ENCODE measurements around the gene CLCF1.

Gene CLCF1

DNA sequence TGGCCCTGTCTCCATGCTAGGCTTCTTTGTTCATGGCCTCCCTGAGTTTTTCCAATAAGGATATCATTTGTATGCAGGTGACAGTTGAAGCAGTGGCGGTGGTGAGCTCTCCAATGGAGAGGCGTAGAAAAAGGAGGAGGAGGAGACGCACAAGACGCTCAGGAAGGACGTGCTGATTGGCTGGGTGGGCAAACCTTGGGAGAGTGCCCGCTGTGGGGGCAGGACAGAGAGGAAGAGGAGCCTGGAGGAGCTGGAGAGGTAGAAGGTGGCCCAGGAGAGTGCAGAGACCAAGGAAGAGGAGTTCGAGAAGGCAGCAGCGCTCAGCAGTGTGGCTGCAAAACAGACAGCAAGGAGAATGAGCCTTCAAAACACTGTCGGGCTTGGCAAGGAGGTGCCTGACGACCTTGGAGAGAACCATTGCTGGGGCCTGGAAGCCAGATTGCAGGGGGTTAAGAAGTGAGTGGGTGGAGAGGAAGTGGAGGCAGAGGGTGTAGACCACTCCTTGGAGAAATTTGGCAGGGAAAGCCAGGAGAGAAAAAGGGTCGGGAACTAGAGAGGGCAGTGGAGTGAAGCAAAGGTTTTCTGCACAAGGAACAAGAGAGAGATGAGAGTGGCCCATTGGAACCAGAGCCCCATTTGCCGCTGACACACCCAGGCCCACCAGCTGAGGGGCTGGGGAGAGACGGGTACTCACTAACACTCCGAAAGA is 7.5 kb downstream of the CLCF1 start:
- peak overlapping the region; percentile 58; the same call in 1 of the 2 replicates for H3K27ac ChIP-seq (ENCODE audit: low read depth, low read length)
- peaks cover 19% of the 10 kb centered on the region; the same call in 1 of the 2 replicates for H3K36me3 ChIP-seq (ENCODE audit: insufficient read depth, low read length)
- H2AFZ ChIP-seq (ENCODE audit: low read length, unreplicated experiment), result no peak overlapping the region
- peaks cover 70% of the 10 kb centered on the region for H3K79me2 ChIP-seq (ENCODE audit: control insufficient read depth, insufficient read depth, low read length, unreplicated experiment)
- H3K27me3 ChIP-seq (ENCODE audit: insufficient read depth, low read length), result no peaks in the 10 kb centered on the region
- 0 out of 2 replicates have a peak overlapping the region, but pooled peaks have one; percentile 21 for H3K4me3 ChIP-seq (ENCODE audit: low read depth, low read length)
- peaks cover 53% of the 10 kb centered on the region for H3K4me1 ChIP-seq (ENCODE audit: control insufficient read depth, insufficient read depth, low read length, unreplicated experiment)

DNA sequence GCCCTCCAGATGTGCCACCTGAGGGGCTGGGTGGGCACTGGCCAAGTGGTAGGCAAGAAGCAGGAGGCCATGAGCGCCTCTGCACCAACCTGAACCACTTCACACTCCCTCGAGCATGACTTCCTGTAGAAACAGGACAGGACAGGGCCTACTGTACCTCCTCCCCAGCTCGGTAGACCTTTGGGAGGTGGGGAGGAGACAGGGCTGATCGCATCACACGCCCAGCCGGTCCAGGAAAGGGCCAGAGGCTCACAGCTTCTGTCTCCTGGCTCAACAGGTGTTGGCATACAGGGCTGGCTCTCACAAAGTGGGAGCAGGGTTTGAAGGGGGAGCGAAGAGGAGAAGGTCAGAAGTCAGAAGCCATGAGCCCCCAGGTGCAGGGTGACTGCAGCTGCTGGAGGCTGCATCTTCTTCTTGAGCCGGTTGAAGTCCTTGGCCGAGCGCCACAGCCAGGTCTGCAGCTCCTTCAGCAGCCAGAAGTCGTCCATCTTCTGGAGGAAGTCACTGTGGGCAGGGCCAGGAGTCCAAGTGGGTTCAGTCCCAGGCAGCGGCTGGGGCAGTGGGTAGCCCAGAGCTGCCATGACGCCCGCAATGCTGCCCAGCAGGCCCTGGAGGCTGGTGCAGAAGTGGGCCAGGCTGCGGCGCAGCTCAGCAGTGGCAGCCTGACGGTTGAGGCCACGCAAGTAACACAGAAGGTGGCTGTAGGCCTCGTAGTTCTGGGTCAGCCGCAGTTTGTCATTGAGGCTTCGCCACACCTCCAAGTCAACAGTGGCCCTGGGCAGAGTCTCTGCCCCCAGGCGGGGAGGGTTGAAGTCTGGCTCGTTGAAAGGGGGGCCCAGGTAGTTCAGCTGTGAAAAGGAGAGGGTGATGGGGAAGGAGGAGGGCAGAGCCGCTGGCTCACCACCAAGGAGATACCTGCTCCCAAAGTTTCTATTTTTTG is 8.3 kb downstream of the CLCF1 start:
- H2AFZ ChIP-seq (ENCODE audit: low read length, unreplicated experiment), result no peak overlapping the region
- H3K79me2 ChIP-seq (ENCODE audit: control insufficient read depth, insufficient read depth, low read length, unreplicated experiment), result peaks cover 61% of the 10 kb centered on the region
- H3K36me3 ChIP-seq (ENCODE audit: insufficient read depth, low read length), result peaks cover 19% of the 10 kb centered on the region; the same call in 1 of the 2 replicates
- no peak overlapping the region for H3K4me3 ChIP-seq (ENCODE audit: low read depth, low read length)
- H3K4me1 ChIP-seq (ENCODE audit: control insufficient read depth, insufficient read depth, low read length, unreplicated experiment), result peaks cover 45% of the 10 kb centered on the region
- H3K27ac ChIP-seq (ENCODE audit: low read depth, low read length), result no peak overlapping the region
- H3K27me3 ChIP-seq (ENCODE audit: insufficient read depth, low read length), result no peaks in the 10 kb centered on the region

DNA sequence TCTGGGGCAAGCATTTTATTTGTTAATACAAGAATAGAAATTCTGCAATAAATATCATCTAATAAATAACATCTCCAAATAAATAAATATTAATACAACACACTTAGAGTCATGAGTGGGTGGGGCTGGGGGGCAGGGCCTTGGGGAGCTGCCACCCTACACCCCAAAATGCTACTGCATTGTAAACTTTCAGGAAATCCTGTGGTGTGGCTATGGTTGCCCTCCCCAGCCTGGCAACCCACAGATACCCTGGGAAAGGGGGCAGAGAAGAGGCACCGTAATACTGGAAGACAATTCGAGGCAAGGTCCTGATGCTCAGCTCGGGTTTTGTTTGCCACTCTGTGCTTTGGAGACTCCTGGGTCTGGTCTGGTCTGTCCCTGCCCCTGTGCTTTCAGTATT is 9.2 kb downstream of the CLCF1 start:
- no peak overlapping the region for H2AFZ ChIP-seq (ENCODE audit: low read length, unreplicated experiment)
- no peak overlapping the region for H3K27ac ChIP-seq (ENCODE audit: low read depth, low read length)
- no peak overlapping the region for H3K4me3 ChIP-seq (ENCODE audit: low read depth, low read length)
- peaks cover 19% of the 10 kb centered on the region; the same call in 1 of the 2 replicates for H3K36me3 ChIP-seq (ENCODE audit: insufficient read depth, low read length)
- peaks cover 36% of the 10 kb centered on the region for H3K4me1 ChIP-seq (ENCODE audit: control insufficient read depth, insufficient read depth, low read length, unreplicated experiment)
- H3K27me3 ChIP-seq (ENCODE audit: insufficient read depth, low read length), result no peaks in the 10 kb centered on the region
- peaks cover 52% of the 10 kb centered on the region for H3K79me2 ChIP-seq (ENCODE audit: control insufficient read depth, insufficient read depth, low read length, unreplicated experiment)

DNA sequence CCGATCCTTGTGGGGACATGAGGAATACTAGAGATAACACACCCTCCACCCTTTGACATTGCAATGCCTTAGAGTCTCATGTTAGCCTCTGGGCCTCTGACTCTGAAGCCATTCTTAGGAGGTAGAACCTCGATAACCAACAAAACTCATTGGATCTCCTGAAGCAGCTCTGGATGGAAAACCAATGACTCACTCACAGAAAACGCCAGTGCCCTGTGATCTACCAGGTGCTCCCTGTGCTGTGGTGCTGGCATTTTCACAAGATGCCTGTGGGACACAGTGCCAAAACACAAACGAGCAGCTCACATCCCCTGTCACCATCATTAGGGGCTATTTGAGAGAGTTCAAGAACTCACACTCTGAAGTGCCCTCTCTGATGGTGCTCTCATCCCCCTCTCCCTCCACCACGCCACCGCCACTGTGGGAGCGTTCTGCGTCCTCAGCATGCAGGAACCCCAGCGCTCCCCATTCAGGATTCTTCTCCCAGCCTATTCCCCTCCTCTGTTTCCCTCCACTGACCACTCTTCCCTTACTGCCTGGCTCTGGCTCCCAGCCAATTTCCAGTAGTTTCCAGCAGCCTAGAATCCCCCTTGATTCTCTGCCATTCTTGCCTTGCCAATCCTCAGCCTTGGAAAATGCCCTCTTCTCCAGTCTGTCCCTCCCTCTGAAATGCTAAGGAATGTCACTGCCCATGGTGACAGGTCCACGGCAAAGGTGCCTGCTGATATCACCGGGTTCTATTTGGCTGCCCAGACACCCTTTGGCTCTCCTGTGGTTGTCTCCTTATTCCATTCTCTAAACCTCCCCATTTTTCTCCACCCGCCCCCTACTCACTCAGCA is 15.3 kb downstream of the CLCF1 start:
- no peak overlapping the region for H3K4me3 ChIP-seq (ENCODE audit: low read depth, low read length)
- H3K79me2 ChIP-seq (ENCODE audit: control insufficient read depth, insufficient read depth, low read length, unreplicated experiment), result peaks cover 9% of the 10 kb centered on the region
- peak overlapping the region; percentile 96 for H3K27ac ChIP-seq (ENCODE audit: low read depth, low read length)
- H3K27me3 ChIP-seq (ENCODE audit: insufficient read depth, low read length), result no peaks in the 10 kb centered on the region
- peaks cover 4% of the 10 kb centered on the region; the same call in 1 of the 2 replicates for H3K36me3 ChIP-seq (ENCODE audit: insufficient read depth, low read length)
- H3K4me1 ChIP-seq (ENCODE audit: control insufficient read depth, insufficient read depth, low read length, unreplicated experiment), result peaks cover 46% of the 10 kb centered on the region
- no peak overlapping the region for H2AFZ ChIP-seq (ENCODE audit: low read length, unreplicated experiment)

DNA sequence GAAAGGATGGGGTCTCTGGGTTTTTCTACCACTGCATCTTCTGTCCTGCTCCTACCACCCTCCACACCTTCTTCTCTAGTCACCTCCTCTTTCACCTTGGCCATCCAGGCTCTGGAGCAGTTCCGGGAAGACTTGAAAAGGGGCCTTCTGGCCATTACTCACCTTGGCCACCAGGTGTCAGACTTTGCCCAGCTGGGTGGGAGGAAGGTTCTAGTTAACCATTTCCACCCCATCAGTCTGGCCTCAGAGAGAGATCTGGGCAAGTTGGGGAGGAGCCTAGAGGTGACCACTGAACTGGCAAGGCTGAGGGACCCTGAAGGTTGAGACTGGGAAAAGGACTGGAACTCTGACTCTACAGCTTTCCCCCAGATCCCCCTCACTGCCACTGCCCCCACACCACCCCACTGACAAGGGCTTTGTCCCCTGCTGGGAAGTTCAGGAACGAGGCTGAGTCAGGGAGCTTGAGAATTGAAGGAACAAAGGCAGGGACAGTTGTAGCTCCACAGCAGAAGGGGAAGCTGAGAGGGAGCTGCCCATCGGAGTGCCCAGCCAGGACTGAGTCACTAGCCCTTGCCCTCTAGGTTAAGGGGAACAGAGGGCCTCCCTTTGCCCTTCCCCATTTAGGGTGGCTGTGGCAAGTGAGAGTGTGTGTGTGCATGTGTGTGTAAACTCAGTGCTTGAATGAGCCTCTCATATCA is 16.4 kb downstream of the CLCF1 start:
- H3K27ac ChIP-seq (ENCODE audit: low read depth, low read length), result peak overlapping the region; percentile 96
- no peaks in the 10 kb centered on the region for H3K36me3 ChIP-seq (ENCODE audit: insufficient read depth, low read length)
- H3K4me1 ChIP-seq (ENCODE audit: control insufficient read depth, insufficient read depth, low read length, unreplicated experiment), result peaks cover 47% of the 10 kb centered on the region
- peaks cover 9% of the 10 kb centered on the region for H3K79me2 ChIP-seq (ENCODE audit: control insufficient read depth, insufficient read depth, low read length, unreplicated experiment)
- H2AFZ ChIP-seq (ENCODE audit: low read length, unreplicated experiment), result no peak overlapping the region
- H3K27me3 ChIP-seq (ENCODE audit: insufficient read depth, low read length), result no peaks in the 10 kb centered on the region
- no peak overlapping the region for H3K4me3 ChIP-seq (ENCODE audit: low read depth, low read length)

DNA sequence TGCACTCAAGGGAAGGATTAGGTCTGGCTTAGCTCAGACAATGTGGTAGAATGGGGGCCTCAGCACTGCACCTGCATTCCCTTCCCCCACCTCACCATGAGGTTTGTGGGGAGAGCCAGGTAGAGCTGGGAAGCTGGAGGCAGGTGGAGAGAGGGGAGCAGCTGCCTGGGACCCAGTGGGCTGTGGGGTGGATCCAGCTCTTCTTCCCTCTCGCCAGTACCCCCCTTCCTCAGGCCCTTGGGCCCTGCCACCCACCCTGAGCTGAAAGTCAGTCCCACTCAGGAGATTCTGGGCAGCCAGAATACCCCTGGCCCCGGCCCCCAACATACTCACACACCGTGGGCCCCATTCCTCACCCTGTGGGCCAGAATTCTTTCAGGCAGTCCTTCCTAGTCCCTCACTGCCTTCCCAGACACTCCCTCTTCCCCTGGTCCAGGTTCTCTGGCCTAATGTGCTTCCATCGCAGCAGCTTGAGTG is 17.0 kb downstream of the CLCF1 start:
- H3K4me3 ChIP-seq (ENCODE audit: low read depth, low read length), result no peak overlapping the region
- no peaks in the 10 kb centered on the region for H3K36me3 ChIP-seq (ENCODE audit: insufficient read depth, low read length)
- peak overlapping the region; percentile 96 for H3K27ac ChIP-seq (ENCODE audit: low read depth, low read length)
- peaks cover 52% of the 10 kb centered on the region for H3K4me1 ChIP-seq (ENCODE audit: control insufficient read depth, insufficient read depth, low read length, unreplicated experiment)
- H3K27me3 ChIP-seq (ENCODE audit: insufficient read depth, low read length), result no peaks in the 10 kb centered on the region
- peaks cover 9% of the 10 kb centered on the region for H3K79me2 ChIP-seq (ENCODE audit: control insufficient read depth, insufficient read depth, low read length, unreplicated experiment)
- H2AFZ ChIP-seq (ENCODE audit: low read length, unreplicated experiment), result no peak overlapping the region

DNA sequence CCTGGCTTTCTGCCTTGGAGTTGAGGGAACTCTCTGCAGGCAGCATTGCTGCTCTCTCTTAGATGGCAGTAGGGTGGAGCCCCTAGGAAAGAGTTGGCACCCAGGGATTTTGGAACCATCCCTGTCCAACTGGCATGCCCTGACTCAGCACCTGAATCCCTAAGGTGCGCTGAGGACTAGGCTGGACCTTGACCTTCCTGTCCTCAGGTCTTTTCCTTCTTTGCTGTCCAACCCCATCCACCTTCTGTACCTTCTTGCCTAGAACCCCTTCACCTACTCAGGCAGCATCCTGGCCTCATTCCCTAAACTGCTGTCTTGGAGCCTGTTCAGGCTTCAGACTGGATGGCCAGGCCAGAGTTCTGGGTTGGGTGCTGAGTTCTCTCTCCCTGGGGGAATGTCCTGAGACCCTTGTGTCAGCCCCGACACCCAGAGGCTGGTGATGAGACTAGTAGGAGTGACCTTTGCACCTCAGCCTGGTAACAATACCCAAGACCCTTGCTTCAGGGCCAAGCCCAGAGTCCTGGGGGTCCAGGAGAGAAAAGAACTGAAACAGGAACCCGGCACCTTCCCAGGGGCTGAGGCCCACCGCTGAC is 17.5 kb downstream of the CLCF1 start:
- H3K36me3 ChIP-seq (ENCODE audit: insufficient read depth, low read length), result no peaks in the 10 kb centered on the region
- no peak overlapping the region for H3K4me3 ChIP-seq (ENCODE audit: low read depth, low read length)
- H3K79me2 ChIP-seq (ENCODE audit: control insufficient read depth, insufficient read depth, low read length, unreplicated experiment), result peaks cover 9% of the 10 kb centered on the region
- peaks cover 57% of the 10 kb centered on the region for H3K4me1 ChIP-seq (ENCODE audit: control insufficient read depth, insufficient read depth, low read length, unreplicated experiment)
- peak overlapping the region; percentile 96 for H3K27ac ChIP-seq (ENCODE audit: low read depth, low read length)
- no peaks in the 10 kb centered on the region for H3K27me3 ChIP-seq (ENCODE audit: insufficient read depth, low read length)
- H2AFZ ChIP-seq (ENCODE audit: low read length, unreplicated experiment), result no peak overlapping the region

DNA sequence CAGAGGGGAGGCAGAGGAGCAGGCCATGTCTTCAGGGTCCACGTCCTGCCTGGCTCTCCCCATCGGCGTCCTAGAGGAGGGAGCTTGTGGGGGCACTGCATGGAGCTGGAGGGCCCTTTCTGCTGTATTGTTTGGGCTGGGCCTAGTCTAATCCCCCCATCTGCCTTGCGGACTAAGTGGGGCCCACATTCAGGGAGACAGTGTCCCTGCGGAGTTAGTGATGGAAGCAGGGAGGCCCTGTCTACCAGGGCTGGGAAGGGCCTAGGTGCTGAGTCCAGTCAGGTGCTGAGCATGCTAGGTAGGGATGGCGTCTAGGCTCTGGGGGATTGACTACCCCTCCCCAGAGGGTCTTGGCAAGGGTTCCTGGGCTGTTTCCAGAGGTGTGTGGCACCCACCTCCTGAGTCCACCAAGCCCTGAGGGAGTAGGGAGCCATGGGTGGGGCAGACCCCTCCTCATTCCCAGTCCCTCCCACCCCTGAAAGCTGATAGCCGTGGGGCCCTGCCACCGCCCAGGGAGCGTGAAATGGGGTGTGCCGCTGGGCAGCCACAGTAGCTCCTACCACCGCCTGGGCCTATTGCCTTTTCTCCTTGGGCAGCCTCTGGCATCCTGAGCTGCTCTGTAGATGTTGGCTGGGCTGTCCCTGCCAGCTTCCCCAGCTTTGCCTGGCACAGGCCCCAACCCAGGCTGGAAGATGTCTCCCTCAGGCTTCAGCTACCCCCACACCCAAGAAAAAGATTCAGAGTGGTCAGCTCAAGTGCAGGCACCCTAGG is 18.2 kb downstream of the CLCF1 start:
- H3K79me2 ChIP-seq (ENCODE audit: control insufficient read depth, insufficient read depth, low read length, unreplicated experiment), result peaks cover 9% of the 10 kb centered on the region
- peak overlapping the region; percentile 96 for H3K27ac ChIP-seq (ENCODE audit: low read depth, low read length)
- H3K4me1 ChIP-seq (ENCODE audit: control insufficient read depth, insufficient read depth, low read length, unreplicated experiment), result peaks cover 57% of the 10 kb centered on the region
- no peak overlapping the region for H2AFZ ChIP-seq (ENCODE audit: low read length, unreplicated experiment)
- peak overlapping the region; percentile 26; the same call in 1 of the 2 replicates for H3K4me3 ChIP-seq (ENCODE audit: low read depth, low read length)
- H3K27me3 ChIP-seq (ENCODE audit: insufficient read depth, low read length), result no peaks in the 10 kb centered on the region
- H3K36me3 ChIP-seq (ENCODE audit: insufficient read depth, low read length), result no peaks in the 10 kb centered on the region

Measured in ACC112 (cell line).